GM12864 (cell line): ENCODE measurements around the gene TNRC6B.

Experiments used
- DNase-seq: peaks from one replicate; pipeline ENCODE4 v3.0.0-alpha.2; 2011; ENCODE audit warnings: low read depth
- H3K4me3 ChIP-seq: 2 replicates; pipeline ENCODE4 v1.5.1; 2011; ENCODE audit warnings: mild to moderate bottlenecking, low read depth, low read length, control low read depth
- CTCF ChIP-seq: IDR thresholded peaks from 2 replicates; pipeline ENCODE4 v1.5.1; 2011; ENCODE audit warnings: low read depth, mild to moderate bottlenecking, moderate library complexity, low read length, control low read depth, inconsistent platforms; ENCODE audit errors: missing control alignments

TNRC6B gene

GRCh38 chr22:40329466-40329865, 151.7 kb downstream of the TNRC6B start:
- H3K4me3 ChIP-seq = no peak overlapping the region
- no peak for DNase-seq
- TF ChIP-seq CTCF = no peak

DNA sequence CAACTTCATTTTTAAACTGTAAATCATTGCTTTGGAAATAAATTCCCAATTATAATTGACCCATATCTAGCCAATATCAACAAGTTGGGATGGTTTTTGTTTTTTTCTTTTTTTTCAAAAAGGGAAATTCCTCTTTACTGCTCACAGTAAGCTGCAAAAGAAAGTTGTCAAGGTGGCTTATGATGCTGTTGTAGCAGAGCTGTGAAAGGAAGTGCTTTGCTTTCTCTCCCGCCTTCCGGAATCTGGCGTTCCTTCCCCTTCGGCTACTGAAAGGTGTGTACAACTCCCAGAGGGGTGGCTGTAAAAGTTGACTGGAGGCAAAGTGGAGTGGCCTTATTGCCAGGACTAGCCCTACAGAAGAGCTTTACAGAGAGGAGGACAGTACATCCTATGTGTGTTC, 152.4 kb downstream of the TNRC6B start:
- TF ChIP-seq CTCF = no peak
- DNase-seq = no peak
- H3K4me3 ChIP-seq = no peak overlapping the region

DNA sequence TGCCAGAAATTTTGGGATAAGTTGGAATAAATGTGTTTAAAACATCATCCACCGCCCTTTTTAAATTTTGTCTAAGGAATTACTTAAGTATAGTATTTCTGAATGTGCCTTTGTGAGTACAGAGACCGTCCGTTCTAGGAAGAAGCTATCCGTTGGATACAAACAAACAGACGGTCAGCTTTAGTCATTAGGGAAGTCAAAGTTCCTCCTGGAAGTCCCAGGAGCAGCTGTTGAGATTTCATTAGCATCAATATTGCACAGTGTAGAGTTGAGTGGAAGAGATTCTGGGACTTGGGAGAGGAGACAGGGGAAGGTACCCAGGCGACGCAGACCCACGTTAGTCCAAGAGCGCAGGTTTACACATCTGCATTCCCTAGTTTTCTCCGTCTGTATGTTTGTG, 152.9 kb downstream of the TNRC6B start:
- no peak for DNase-seq
- H3K4me3 ChIP-seq = no peak overlapping the region
- TF ChIP-seq CTCF = no peak

GRCh38 chr22:40331706-40332105, 154.0 kb downstream of the TNRC6B start:
- no peak for TF ChIP-seq CTCF
- no peak for DNase-seq

DNA sequence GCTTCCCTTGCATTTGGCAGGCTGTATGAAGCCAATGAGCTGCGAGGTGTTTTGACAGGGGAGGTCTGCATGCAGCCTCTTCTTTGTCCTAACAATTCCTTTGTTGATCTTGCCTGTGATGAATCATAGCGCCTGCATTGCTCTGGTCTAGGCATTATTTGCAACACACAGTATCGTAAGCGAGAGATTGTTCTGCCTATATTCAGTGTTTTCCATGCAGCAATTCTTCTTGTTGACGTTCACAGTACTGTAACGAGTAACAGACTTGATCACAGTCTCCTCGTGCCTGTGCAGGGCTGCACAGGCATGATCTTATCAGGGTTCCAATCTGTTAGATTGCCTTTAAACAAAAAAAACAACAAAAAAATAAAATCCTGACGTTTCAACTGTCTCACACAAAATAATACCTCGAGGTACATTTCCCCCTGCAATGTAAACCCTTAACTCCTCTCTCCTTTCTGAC, 154.6 kb downstream of the TNRC6B start:
- DNase-seq = no peak
- no peak for TF ChIP-seq CTCF
- H3K4me3 ChIP-seq = no peak overlapping the region

More at GRCh38 chr22:40331706-40332105, 154.0 kb downstream of the TNRC6B start:
- H3K4me3 ChIP-seq = no peak overlapping the region

DNA sequence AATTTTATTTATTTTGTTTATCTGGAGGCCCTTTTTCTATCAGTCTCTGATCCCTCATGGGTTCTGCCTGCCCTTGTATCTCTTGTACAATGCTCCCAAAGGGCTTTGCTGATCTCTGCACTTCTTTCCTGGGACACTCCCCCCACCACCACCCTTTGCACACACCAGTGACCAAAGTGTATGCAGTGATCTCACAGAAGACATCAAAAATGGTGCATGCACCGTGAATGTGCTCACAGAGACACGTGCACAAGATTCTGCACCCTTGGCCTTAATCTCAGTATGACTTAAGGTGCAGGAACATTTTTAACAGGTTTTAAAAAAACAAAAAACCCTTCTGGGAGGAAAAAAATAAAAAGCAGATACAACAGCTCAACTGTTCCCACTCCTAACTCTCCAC, 156.3 kb downstream of the TNRC6B start:
- no peak for TF ChIP-seq CTCF
- no peak for DNase-seq
- no peak overlapping the region for H3K4me3 ChIP-seq

DNA sequence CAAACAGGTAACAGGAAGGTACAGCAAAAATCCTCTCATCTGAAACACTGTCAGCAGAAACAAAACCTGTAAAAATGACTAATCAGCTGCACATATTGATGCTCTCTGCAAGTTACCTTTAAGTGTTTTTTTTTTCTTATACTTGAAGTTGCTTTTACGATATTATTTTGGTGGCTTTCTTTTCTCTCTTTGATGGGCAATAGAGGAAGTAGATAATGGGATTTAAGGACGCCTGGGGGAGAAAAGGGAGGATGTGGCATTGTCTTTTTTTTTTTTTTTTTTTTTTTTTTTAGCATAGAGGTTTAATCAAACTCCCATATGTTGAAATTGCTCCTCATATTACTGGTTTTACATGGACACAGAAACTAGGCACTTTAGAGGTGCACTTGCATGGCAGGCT, 157.2 kb downstream of the TNRC6B start:
- DNase-seq = no peak
- TF ChIP-seq CTCF = no peak
- no peak overlapping the region for H3K4me3 ChIP-seq
